ENCODE results near the gene TRIM28. TPM values are rescaled to one million over a fixed set of nuclear protein-coding genes. Genes with fewer than 3 reads are reported as not detected.
"Not testable (repeated sequence)": the region's sequence is repeated elsewhere in the genome, so short reads cannot be mapped to it uniquely, and the experiment has no call there.

TRIM28 gene
- polyA plus RNA-seq, 10 donors: 277 to 491 (median 336) TPM

- DNase-seq: no peak
Measured at GRCh38 chr19:58573658-58574164, 29.8 kb downstream of the TRIM28 start.

- peak; percentile 93 to 99 (median 96) for DNase-seq
Measured at GRCh38 chr19:58575183-58576041, 31.5 kb downstream of the TRIM28 start.

- DNase-seq: not testable (repeated sequence)
Measured at GRCh38 chr19:58577581-58577980, 33.7 kb downstream of the TRIM28 start.

- DNase-seq: no peak
Measured at GRCh38 chr19:58578012-58578925, 34.4 kb downstream of the TRIM28 start.

- no peak for DNase-seq
Measured at GRCh38 chr19:58579473-58580142, 35.7 kb downstream of the TRIM28 start.

GRCh38 chr19:58581227-58582141 is 37.6 kb downstream of the TRIM28 start:
- DNase-seq: peak; percentile 81 to 91 (median 85)

- no peak for DNase-seq
Measured at GRCh38 chr19:58582985-58583384, 39.1 kb downstream of the TRIM28 start.

- DNase-seq: no peak
Measured at GRCh38 chr19:58584498-58585441, 40.9 kb downstream of the TRIM28 start.

GRCh38 chr19:58585442-58586132 is 41.7 kb downstream of the TRIM28 start:
- no peak for DNase-seq

- DNase-seq: no peak
Measured at GRCh38 chr19:58586133-58586765, 42.4 kb downstream of the TRIM28 start.

Other genes with a start within 250 kb of the TRIM28 start
- gene ERVK3-1, start 238.7 kb upstream of the TRIM28 start, polyA plus RNA-seq (ENCODE audit: insufficient read length in 10 of 10): 10 to 100 TPM; 23.7 to 34.9 (median 30.5) TPM
- 1 to 10 TPM; 2.7 to 3.4 (median 2.9) TPM for gene ZSCAN22, start 217.1 kb upstream of the TRIM28 start, polyA plus RNA-seq (ENCODE audit: insufficient read length in 10 of 10)
- gene A1BG, start 190.6 kb upstream of the TRIM28 start, polyA plus RNA-seq (ENCODE audit: insufficient read length in 10 of 10): 1 to 10 TPM; 1.1 to 7.3 (median 3.2) TPM
- gene ZNF497, start 181.3 kb upstream of the TRIM28 start, polyA plus RNA-seq (ENCODE audit: insufficient read length in 10 of 10): 1 to 10 TPM; 1.8 to 3.5 (median 2.1) TPM
- gene ZNF837, start 163.0 kb upstream of the TRIM28 start, polyA plus RNA-seq (ENCODE audit: insufficient read length in 10 of 10): 1 to 10 TPM in 7 of 10 donors, under 1 TPM in 3; 0.36 to 2.7 (median 1.3) TPM
- gene RPS5, start 156.8 kb upstream of the TRIM28 start, polyA plus RNA-seq (ENCODE audit: insufficient read length in 10 of 10): 1,000 to 10,000 TPM; 1,378 to 1,791 (median 1,640) TPM
- under 1 TPM in 1 of 10 donors, not detected in 9; 0.17 TPM for gene RNF225, start 148.4 kb upstream of the TRIM28 start, polyA plus RNA-seq (ENCODE audit: insufficient read length in 10 of 10)
- gene ZNF584, start 135.4 kb upstream of the TRIM28 start, polyA plus RNA-seq (ENCODE audit: insufficient read length in 10 of 10): 1 to 10 TPM; 4.5 to 7.6 (median 5.7) TPM
- 1 to 10 TPM; 3.8 to 5.6 (median 5.0) TPM for gene ZNF132, start 103.9 kb upstream of the TRIM28 start, polyA plus RNA-seq (ENCODE audit: insufficient read length in 10 of 10)
- gene ZNF324B, start 92.4 kb upstream of the TRIM28 start, polyA plus RNA-seq (ENCODE audit: insufficient read length in 10 of 10): 1 to 10 TPM; 2.3 to 4.2 (median 3.4) TPM
- 1 to 10 TPM; 3.3 to 6.4 (median 5.0) TPM for gene ZNF324, start 77.0 kb upstream of the TRIM28 start, polyA plus RNA-seq (ENCODE audit: insufficient read length in 10 of 10)
- gene ZNF446, start 67.7 kb upstream of the TRIM28 start, polyA plus RNA-seq (ENCODE audit: insufficient read length in 10 of 10): 1 to 10 TPM; 5.2 to 9.3 (median 6.4) TPM
- gene SLC27A5, start 32.1 kb upstream of the TRIM28 start, polyA plus RNA-seq (ENCODE audit: insufficient read length in 10 of 10): 1 to 10 TPM; 2.4 to 5.5 (median 3.9) TPM
- gene ZBTB45, start 24.3 kb upstream of the TRIM28 start, polyA plus RNA-seq (ENCODE audit: insufficient read length in 10 of 10): 10 to 100 TPM in 3 of 10 donors, 1 to 10 TPM in 7; 6.3 to 11.2 (median 7.9) TPM
- 10 to 100 TPM; 63.5 to 82.8 (median 72.7) TPM for gene CHMP2A, start 11.0 kb downstream of the TRIM28 start, polyA plus RNA-seq (ENCODE audit: insufficient read length in 10 of 10)
- 10 to 100 TPM; 58.0 to 70.4 (median 65.5) TPM for gene UBE2M, start 14.5 kb downstream of the TRIM28 start, polyA plus RNA-seq (ENCODE audit: insufficient read length in 10 of 10)
- 10 to 100 TPM in 8 of 10 donors, 1 to 10 TPM in 2; 9.6 to 25.7 (median 14.2) TPM for gene MZF1, start 29.3 kb downstream of the TRIM28 start, polyA plus RNA-seq (ENCODE audit: insufficient read length in 10 of 10)

All from muscle of back (tissue), 11 donors.